SH-SY5Y (cell line): Measurements from ENCODE around the gene BEST2.

Experiments used
- GATA2 ChIP-seq: IDR thresholded peaks from 2 replicates; pipeline ENCODE4 v1.6.1; 2011; ENCODE audit warnings: mild to moderate bottlenecking, low read depth, low read length
- GATA3 ChIP-seq: IDR thresholded peaks from 2 replicates; pipeline ENCODE4 v1.6.1; 2011; ENCODE audit warnings: low read depth, mild to moderate bottlenecking, low read length, moderate library complexity

GRCh38 chr19:12752056-12752781 lies 628 bp downstream of the BEST2 start:
- TF ChIP-seq GATA2 (no peak), GATA3 (no peak)
